Neuron (in vitro differentiated cells): ENCODE measurements around the gene FRG2.
"Not testable (repeated sequence)": the region's sequence is repeated elsewhere in the genome, so short reads cannot be mapped to it uniquely, and the experiment has no call there.

Experiments used
- H2AFZ ChIP-seq: one replicate; pipeline ENCODE4 v1.6.1; 2013; ENCODE audit warnings: low read depth, mild to moderate bottlenecking, inconsistent platforms, low read length, moderate library complexity
- H3K27me3 ChIP-seq: one replicate; pipeline ENCODE4 v1.6.1; 2013; ENCODE audit warnings: low read length; ENCODE audit not compliant: insufficient read depth
- H3K36me3 ChIP-seq: one replicate; pipeline ENCODE4 v1.6.1; 2013; ENCODE audit warnings: low read length; ENCODE audit not compliant: insufficient read depth
- H3K4me1 ChIP-seq: one replicate; pipeline ENCODE4 v1.6.1; 2013; ENCODE audit warnings: low read length; ENCODE audit not compliant: insufficient read depth
- H3K4me3 ChIP-seq: 2 replicates; pipeline ENCODE4 v1.5.1; 2013; ENCODE audit warnings: mild to moderate bottlenecking, low read length, moderate library complexity
- H3K9me3 ChIP-seq: one replicate; pipeline ENCODE4 v1.6.1; 2013; ENCODE audit warnings: low read length

The FRG2 gene

DNA sequence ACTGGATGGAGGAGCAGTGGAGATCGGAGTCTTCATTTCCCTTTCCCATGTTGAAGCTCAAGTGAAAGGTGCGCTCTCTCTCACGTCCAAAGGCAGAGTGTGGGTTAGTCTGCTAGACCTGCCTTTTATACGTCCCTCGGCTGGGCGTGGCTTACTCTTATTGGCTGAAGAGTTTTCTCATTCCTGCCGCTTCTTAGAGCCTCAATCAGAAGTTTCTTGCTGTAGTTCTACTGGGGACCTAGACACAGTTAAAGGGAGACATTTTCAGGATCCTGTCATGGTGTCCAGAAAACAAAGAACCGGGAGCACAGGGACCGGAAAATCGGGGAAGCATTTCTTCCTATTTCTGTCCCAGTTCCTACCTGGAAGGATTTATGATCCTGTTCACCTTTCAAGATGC lies at the start of gene FRG2:
FRG2 (minus strand) TSS at position 101 of the 400 bp plus-strand sequence; CDS start at position 49, 52 bp downstream.
- not testable (repeated sequence) for H3K36me3 ChIP-seq, H2AFZ ChIP-seq, H3K4me3 ChIP-seq, H3K27me3 ChIP-seq, H3K4me1 ChIP-seq, H3K9me3 ChIP-seq

GRCh38 chr4:190068351-190068750 lies 41.3 kb upstream of the FRG2 start:
- not testable (repeated sequence) for H2AFZ ChIP-seq, H3K4me3 ChIP-seq, H3K9me3 ChIP-seq, H3K27me3 ChIP-seq, H3K4me1 ChIP-seq, H3K36me3 ChIP-seq

GRCh38 chr4:190064805-190065204 lies 37.7 kb upstream of the FRG2 start:
- H2AFZ ChIP-seq, H3K27me3 ChIP-seq, H3K36me3 ChIP-seq: not testable (repeated sequence)

DNA sequence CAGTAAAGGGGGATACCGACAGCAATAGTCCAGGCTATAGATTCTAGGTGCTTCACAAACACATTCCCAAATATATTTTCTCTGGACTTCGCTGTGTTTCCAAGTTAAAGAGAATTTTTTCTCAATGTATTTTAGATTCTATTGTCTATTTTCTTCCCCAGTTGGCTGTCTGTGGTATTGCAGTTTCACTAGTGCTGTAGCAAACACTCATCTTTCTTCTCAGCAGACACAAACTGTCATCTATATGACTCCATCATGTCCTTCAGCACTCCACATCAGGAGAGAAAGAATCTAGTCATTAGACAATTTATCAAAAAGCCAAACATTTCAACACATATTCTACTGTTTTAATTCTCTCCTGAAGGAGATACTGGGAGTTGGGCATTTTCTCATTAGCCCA lies 37.3 kb upstream of the FRG2 start, which contains the start of gene DBET:
DBET (plus strand) TSS at position 161 of the 400 bp plus-strand sequence.
- not testable (repeated sequence) for H2AFZ ChIP-seq, H3K4me3 ChIP-seq, H3K9me3 ChIP-seq, H3K36me3 ChIP-seq, H3K27me3 ChIP-seq, H3K4me1 ChIP-seq

More at GRCh38 chr4:190064805-190065204, 37.7 kb upstream of the FRG2 start:
- H3K9me3 ChIP-seq, H3K4me1 ChIP-seq, H3K4me3 ChIP-seq: not testable (repeated sequence)

DNA sequence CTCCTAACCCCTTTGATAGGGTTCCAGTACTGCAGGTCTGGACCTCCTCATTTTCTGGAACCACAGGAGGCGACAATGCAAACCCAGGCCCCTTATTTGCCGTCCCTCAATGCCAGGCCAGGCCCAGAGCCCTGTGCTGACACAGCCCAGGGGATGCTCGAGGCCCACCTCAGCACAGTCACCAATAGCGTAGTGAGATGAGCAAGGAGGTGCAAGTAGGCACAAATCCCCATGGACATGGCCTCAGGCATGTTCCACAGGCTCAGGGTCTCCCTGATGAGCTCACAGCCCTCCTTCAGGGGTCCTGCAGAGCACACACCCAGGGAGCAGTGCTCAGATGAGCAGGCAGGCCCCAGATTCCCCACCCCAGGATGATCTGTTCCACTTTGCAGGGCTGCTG lies 31.9 kb upstream of the FRG2 start:
- not testable (repeated sequence) for H3K4me3 ChIP-seq, H3K9me3 ChIP-seq, H3K27me3 ChIP-seq, H3K4me1 ChIP-seq, H2AFZ ChIP-seq, H3K36me3 ChIP-seq

DNA sequence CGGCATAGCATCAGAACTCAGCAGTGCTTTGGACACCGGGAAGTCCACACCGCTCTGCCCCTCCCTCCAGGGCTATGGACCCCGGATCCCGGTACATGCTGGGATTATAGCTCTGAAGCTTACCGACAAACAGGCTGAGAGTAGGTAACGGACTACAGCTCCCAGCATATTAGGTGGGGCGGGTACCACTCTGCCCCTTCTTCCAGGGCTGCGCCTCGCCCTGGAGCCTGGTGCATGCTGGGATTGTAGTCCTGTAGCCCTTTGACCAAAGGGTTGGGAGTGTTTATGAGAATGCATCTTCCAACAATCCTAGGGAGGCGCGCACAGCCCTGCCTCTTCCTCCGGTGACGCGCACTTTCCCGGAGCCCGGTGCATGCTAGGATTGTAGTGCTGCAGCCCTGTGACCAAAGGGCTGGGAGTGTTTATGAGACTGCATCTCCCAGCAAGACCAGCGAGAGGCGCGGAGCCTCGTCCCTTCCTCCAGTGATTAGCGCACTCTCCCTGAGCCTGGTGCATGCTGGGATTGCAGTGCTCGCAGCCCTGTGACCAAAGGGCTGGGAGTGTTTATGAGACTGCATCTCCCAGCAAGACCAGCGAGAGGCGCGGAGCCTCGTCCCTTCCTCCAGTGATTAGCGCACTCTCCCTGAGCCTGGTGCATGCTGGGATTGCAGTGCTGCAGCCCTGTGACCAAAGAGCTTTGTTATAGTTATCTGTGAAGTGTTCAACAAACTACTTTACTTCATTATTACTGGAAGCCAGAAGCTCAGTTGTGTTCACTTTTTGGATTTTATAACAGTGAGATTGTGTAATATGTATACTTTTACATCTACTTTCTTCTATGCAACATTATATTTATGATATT lies 22.6 kb upstream of the FRG2 start:
- H3K4me1 ChIP-seq, H3K4me3 ChIP-seq, H2AFZ ChIP-seq, H3K9me3 ChIP-seq, H3K27me3 ChIP-seq, H3K36me3 ChIP-seq: not testable (repeated sequence)

DNA sequence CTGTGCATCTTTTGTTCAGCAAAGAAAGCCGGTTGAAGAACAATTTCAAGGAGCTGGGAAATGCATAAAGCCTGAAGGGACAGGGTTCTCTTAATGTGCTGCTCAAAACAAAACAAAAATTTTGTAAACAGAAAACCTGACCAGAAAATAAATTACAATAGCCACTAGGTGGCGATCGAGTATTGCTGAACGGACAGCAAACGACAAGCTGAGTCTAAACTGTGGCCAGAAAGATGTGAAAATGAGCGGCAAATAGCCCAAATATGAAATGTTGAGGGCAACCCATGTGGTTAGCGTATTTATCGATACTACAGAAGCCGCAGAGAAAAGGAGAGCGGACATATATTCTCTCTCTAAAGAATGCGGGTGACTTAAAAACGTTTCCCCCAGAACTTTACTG lies 20.6 kb upstream of the FRG2 start:
- H3K36me3 ChIP-seq, H3K4me3 ChIP-seq, H2AFZ ChIP-seq, H3K4me1 ChIP-seq, H3K27me3 ChIP-seq, H3K9me3 ChIP-seq: not testable (repeated sequence)

- not testable (repeated sequence) for H2AFZ ChIP-seq, H3K27me3 ChIP-seq, H3K36me3 ChIP-seq, H3K9me3 ChIP-seq, H3K4me1 ChIP-seq, H3K4me3 ChIP-seq
Measured at GRCh38 chr4:190040873-190041272, 13.8 kb upstream of the FRG2 start.

GRCh38 chr4:190037704-190038388 lies 10.8 kb upstream of the FRG2 start:
- H3K4me3 ChIP-seq, H3K9me3 ChIP-seq, H3K4me1 ChIP-seq, H2AFZ ChIP-seq, H3K36me3 ChIP-seq, H3K27me3 ChIP-seq: not testable (repeated sequence)

GRCh38 chr4:190031264-190031663 lies 4.2 kb upstream of the FRG2 start:
- not testable (repeated sequence) for H3K4me1 ChIP-seq, H3K9me3 ChIP-seq, H3K4me3 ChIP-seq, H3K36me3 ChIP-seq, H3K27me3 ChIP-seq, H2AFZ ChIP-seq

GRCh38 chr4:190022614-190023281 lies 4.3 kb downstream of the FRG2 start:
- not testable (repeated sequence) for H3K36me3 ChIP-seq, H3K9me3 ChIP-seq, H2AFZ ChIP-seq, H3K4me1 ChIP-seq, H3K4me3 ChIP-seq
- H3K27me3 ChIP-seq, result peaks cover 39% of the 10 kb centered on the region

DNA sequence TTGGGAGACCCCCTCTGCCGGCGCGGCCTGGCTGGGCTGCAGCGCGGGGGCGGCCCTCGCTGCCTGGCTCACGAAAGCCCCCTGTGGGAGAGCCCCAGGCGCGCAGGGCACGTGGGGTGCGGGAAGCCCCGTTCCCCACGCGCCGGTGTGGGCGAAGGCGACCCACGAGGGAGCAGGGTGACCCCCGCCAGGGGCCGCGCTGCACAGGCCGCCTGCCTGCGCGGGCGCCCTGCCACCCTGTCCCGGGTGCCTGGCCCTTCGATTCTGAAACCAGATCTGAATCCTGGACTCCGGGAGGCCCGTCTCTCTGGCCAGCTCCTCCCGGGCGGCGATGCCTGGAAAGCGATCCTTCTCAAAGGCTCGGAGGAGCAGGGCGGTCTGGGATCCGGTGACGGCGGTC lies 5.1 kb downstream of the FRG2 start:
- H3K9me3 ChIP-seq, H3K4me3 ChIP-seq, H3K36me3 ChIP-seq, H2AFZ ChIP-seq, H3K4me1 ChIP-seq: not testable (repeated sequence)
- H3K27me3 ChIP-seq, result peaks cover 47% of the 10 kb centered on the region
